ENCODE measurements around the gene PRPSAP2. TPM values are rescaled to one million over a fixed set of nuclear protein-coding genes. Genes with fewer than 3 reads are reported as not detected.

The PRPSAP2 gene
- total and polyA plus RNA-seq, 2 of the 8 experiments (the other 6 are each of a cell fraction or from before 2014, with no cell fraction given), result 28.7 to 50.5 TPM

DNA sequence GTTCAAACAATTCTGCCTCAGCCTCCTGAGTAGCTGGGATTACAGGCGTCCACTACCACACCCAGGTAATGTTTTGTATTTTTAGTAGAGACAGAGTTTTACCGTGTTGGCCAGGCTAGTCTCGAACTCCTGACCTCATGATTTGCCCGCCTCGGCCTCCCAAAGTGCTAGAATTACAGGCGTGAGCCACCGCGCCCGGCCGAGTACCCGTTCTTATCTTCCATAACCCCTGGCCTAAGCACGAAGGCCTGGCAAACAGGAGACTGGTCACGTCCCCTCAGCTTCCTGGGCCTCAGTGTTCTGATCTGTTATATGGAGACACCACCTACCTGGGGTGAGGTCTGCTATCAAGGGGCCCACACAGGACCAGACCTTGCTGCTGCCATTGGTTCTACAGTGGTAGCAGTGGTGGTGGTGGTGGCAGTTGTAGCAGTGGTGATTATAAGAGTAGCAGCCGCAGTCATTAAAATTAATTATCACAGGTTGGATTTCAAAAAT, 95.3 kb downstream of the PRPSAP2 start:
- H3K23ac ChIP-seq (ENCODE audit: insufficient read length), result no peak overlapping the region
- no peaks in the 10 kb centered on the region for H3K79me1 ChIP-seq (ENCODE audit: low read depth, low read length)
- no peak overlapping the region for H3K14ac ChIP-seq (ENCODE audit: insufficient read length)
- H3K4me2 ChIP-seq (ENCODE audit: insufficient read depth in 1 of 2, low read depth in 2 of 2, low read length in 2 of 2), result no peak overlapping the region
- no peaks in the 10 kb centered on the region for H3K27me3 ChIP-seq (replicated peaks in 1 of 4; ENCODE audit: control insufficient read depth in 3 of 4, extremely low read depth in 1 of 4, insufficient read depth in 3 of 4, low read length in 3 of 4)
- H2BK5ac ChIP-seq (ENCODE audit: low read depth, low read length), result no peak overlapping the region
- H3K4me1 ChIP-seq (replicated peaks in 1 of 4; ENCODE audit: control insufficient read depth in 3 of 4, insufficient read depth in 4 of 4, low read length in 3 of 4), result no peaks in the 10 kb centered on the region
- no peak for DNase-seq (ENCODE audit: low read depth in 1 of 2, low spot score in 2 of 2)
- ChIA-PET CTCF (ENCODE audit: partially characterized antibody) (interaction anchor here (1.6 kb wide), 1 partner anchor 8 kb away, joined by 11 read pairs; no protein-coding TSS in a partner anchor), POLR2A (ENCODE audit: partially characterized antibody) (no interaction called here)
- no peaks in the 10 kb centered on the region for H4K20me1 ChIP-seq (replicated peaks in 1 of 2; ENCODE audit: control insufficient read depth in 1 of 2, insufficient read depth in 2 of 2, low read length in 2 of 2)
- no peak overlapping the region for H2BK15ac ChIP-seq (ENCODE audit: low read length)
- H2BK12ac ChIP-seq (ENCODE audit: low read depth, low read length), result no peak overlapping the region
- no peak overlapping the region for H2BK20ac ChIP-seq (ENCODE audit: low read length)
- no peaks in the 10 kb centered on the region for H3K79me2 ChIP-seq (ENCODE audit: control insufficient read depth in 1 of 2, insufficient read depth in 2 of 2, low read length in 2 of 2)
- no peak overlapping the region for H2AK5ac ChIP-seq (ENCODE audit: low read depth, low read length)
- H3K36me3 ChIP-seq (ENCODE audit: control insufficient read depth in 2 of 4, insufficient read depth in 4 of 4, low read length in 3 of 4), result no peaks in the 10 kb centered on the region
- no peak overlapping the region for H3K18ac ChIP-seq (ENCODE audit: extremely low read depth, low read length)
- H2AFZ ChIP-seq (ENCODE audit: low read length), result no peak overlapping the region
- H2BK120ac ChIP-seq (replicated peaks; ENCODE audit: low read depth, low read length), result no peak overlapping the region
- 89% methylated on average over 12 of the region's 14 CpGs; no CpG with 5 or more reads in 1 of the 2 experiments for WGBS, 2 experiments (ENCODE audit: extremely low coverage in 1 of 2, insufficient coverage in 1 of 2, insufficient read length in 1 of 2, insufficient replicate concordance in 2 of 2, low coverage in 1 of 2, low lambda C conversion rate in 2 of 2, missing lambda C conversion rate in 1 of 2)
- no peak overlapping the region for H4K8ac ChIP-seq (ENCODE audit: extremely low read depth, insufficient read depth, low read length)
- no peak overlapping the region for H3K56ac ChIP-seq (replicated peaks; ENCODE audit: insufficient read length, low read depth, low read length)
- no peak overlapping the region for H4K5ac ChIP-seq (ENCODE audit: insufficient read length, low read depth, low read length)
- no peak overlapping the region for H3K4me3 ChIP-seq (ENCODE audit: extremely low read depth in 1 of 4, insufficient read depth in 2 of 4, low read depth in 3 of 4, low read length in 4 of 4)
- no peak overlapping the region for H3K9ac ChIP-seq (replicated peaks in 1 of 4; ENCODE audit: extremely low read depth in 1 of 4, low read depth in 3 of 4, low read length in 3 of 4)
- H3K23me2 ChIP-seq (ENCODE audit: low read depth, low read length), result no peaks in the 10 kb centered on the region
- H4K91ac ChIP-seq (replicated peaks; ENCODE audit: insufficient read length, low read length), result no peak overlapping the region
- H3K4ac ChIP-seq (replicated peaks; ENCODE audit: insufficient read length, low read depth, low read length), result no peak overlapping the region
- H3K27ac ChIP-seq (ENCODE audit: low read depth, low read length), result no peak overlapping the region
- FAIRE-seq, result no peak
- no peaks in the 10 kb centered on the region for H3K9me3 ChIP-seq (ENCODE audit: insufficient read depth in 2 of 2, low read depth in 1 of 2, low read length in 1 of 2)
- no peak for TF ChIP-seq RXRA (IDR thresholded peaks at IDR 0.05; ENCODE audit: insufficient read depth, low read depth, low read length)
- TF ChIP-seq SIRT6 (IDR thresholded peaks at IDR 0.05; ENCODE audit: low read length), result no peak
- TF ChIP-seq SIN3A (conservative IDR thresholded peaks at IDR 0.05 in 1 of 2, IDR thresholded peaks at IDR 0.05 in 1 of 2; ENCODE audit: low read depth in 1 of 2, low read length in 2 of 2), result no peak
- TF ChIP-seq CHD2 (IDR thresholded peaks at IDR 0.05; ENCODE audit: low read length), result no peak
- no peak for TF ChIP-seq KDM5A (IDR thresholded peaks at IDR 0.05; ENCODE audit: low read length)
- no peak for TF ChIP-seq KDM1A (IDR thresholded peaks at IDR 0.05; ENCODE audit: borderline replicate concordance, low read length)
- no peak for TF ChIP-seq HDAC2 (IDR thresholded peaks at IDR 0.05; ENCODE audit: borderline replicate concordance in 1 of 2, low read depth in 2 of 2, low read length in 2 of 2)
- no peak for TF ChIP-seq CHD1 (IDR thresholded peaks at IDR 0.05; ENCODE audit: low read depth, low read length)
- TF ChIP-seq, protein P1, sequence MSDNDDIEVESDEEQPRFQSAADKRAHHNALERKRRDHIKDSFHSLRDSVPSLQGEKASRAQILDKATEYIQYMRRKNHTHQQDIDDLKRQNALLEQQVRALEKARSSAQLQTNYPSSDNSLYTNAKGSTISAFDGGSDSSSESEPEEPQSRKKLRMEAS (IDR thresholded peaks at IDR 0.05), result no peak
- no peak for TF ChIP-seq TBP (IDR thresholded peaks at IDR 0.05; ENCODE audit: low read depth, low read length)
- TF ChIP-seq SP1 (IDR thresholded peaks at IDR 0.05; ENCODE audit: low read depth, low read length), result no peak

All from H1 (cell line).